Measurements from ENCODE around the gene TOP2B. TPM values are rescaled to one million over a fixed set of nuclear protein-coding genes. Genes with fewer than 3 reads are reported as not detected.

TOP2B gene
- total RNA-seq, 1 donor from 2014 or later = 170 TPM

DNA sequence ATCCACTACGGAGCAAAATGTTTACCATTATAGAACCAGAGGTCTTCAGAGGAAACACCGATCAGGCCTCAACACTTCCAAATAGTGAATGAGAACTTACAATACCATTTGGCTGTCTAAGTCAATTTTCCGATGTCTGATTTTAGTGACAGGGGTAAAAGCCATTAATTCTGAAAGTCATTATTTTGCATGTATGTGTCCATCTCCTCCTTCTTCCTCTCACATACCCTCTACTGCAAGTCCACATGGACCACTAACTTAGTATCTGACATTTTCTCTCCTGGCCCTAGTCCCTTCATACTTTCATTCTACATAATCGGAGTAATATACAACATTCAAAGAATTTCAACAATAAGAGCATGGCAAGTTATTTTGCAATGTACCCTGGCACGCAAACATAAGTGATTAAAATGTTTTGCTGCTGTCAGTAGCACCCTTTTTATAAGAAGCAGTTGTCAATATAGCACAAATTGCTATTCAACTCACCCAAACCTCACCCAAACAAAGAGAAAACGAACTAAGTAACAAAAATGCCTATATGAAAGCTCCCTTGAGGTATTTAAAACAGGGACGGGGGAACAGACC is 1.9 kb downstream of the TOP2B start:
- no peak for DNase-seq (ENCODE audit: low read depth, low spot score)
- peak overlapping the region; percentile 96 for H3K4me3 Mint-ChIP-seq
- peaks cover 50% of the 10 kb centered on the region for H3K4me1 Mint-ChIP-seq
- no peak for TF ChIP-seq CTCF (conservative IDR thresholded peaks at IDR 0.05)
- peak overlapping the region; percentile 93 for H3K27ac Mint-ChIP-seq (ENCODE audit: unreplicated experiment)
- no peaks in the 10 kb centered on the region for H3K36me3 Mint-ChIP-seq (ENCODE audit: low read depth)
- H3K27me3 Mint-ChIP-seq (ENCODE audit: low read depth) = no peaks in the 10 kb centered on the region
- H3K9me3 Mint-ChIP-seq = no peaks in the 10 kb centered on the region

- no peaks in the 10 kb centered on the region for H3K27me3 Mint-ChIP-seq (ENCODE audit: low read depth)
- DNase-seq (ENCODE audit: low read depth, low spot score) = no peak
- H3K36me3 Mint-ChIP-seq (ENCODE audit: low read depth) = peaks cover 4% of the 10 kb centered on the region
- TF ChIP-seq CTCF (conservative IDR thresholded peaks at IDR 0.05) = no peak
- no peak overlapping the region for H3K27ac Mint-ChIP-seq (ENCODE audit: unreplicated experiment)
- H3K9me3 Mint-ChIP-seq = no peaks in the 10 kb centered on the region
- H3K4me3 Mint-ChIP-seq = peak overlapping the region; percentile 61
- peaks cover 57% of the 10 kb centered on the region for H3K4me1 Mint-ChIP-seq
Measured at GRCh38 chr3:25661694-25662437, 2.8 kb downstream of the TOP2B start.

- H3K9me3 Mint-ChIP-seq = no peaks in the 10 kb centered on the region
- no peaks in the 10 kb centered on the region for H3K27me3 Mint-ChIP-seq (ENCODE audit: low read depth)
- H3K27ac Mint-ChIP-seq (ENCODE audit: unreplicated experiment) = no peak overlapping the region
- TF ChIP-seq CTCF (conservative IDR thresholded peaks at IDR 0.05) = no peak
- H3K36me3 Mint-ChIP-seq (ENCODE audit: low read depth) = peaks cover 4% of the 10 kb centered on the region
- H3K4me3 Mint-ChIP-seq = no peak overlapping the region
- DNase-seq (ENCODE audit: low read depth, low spot score) = no peak
- H3K4me1 Mint-ChIP-seq = peaks cover 46% of the 10 kb centered on the region
Measured at GRCh38 chr3:25658836-25659235, 5.9 kb downstream of the TOP2B start.

DNA sequence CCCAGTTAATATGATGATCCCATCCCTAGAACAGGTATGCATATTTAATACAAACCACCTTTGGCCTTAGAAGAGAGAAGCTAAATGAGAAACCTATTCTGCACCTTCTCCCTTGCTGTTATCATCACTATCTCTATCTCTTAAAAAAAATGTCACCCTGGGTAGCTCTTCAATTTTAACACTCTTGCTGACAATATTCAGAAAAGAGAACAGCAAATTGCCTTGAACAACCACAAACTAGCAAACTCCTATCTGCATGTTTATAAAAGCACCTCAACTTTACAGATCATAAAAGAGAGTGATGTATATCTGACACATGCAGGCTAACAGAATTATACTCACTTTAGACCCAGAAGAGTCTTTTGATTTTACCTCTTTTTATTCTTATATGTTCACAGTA is 7.4 kb downstream of the TOP2B start:
- Mint-ChIP-seq H3K36me3 (ENCODE audit: low read depth) (peaks cover 9% of the 10 kb centered on the region), H3K9me3 (no peaks in the 10 kb centered on the region), H3K4me3 (peak overlapping the region; percentile 8), H3K27ac (ENCODE audit: unreplicated experiment) (no peak overlapping the region), H3K27me3 (ENCODE audit: low read depth) (no peaks in the 10 kb centered on the region), H3K4me1 (peaks cover 43% of the 10 kb centered on the region)
- DNase-seq (ENCODE audit: low read depth, low spot score) = no peak
- no peak for TF ChIP-seq CTCF (conservative IDR thresholded peaks at IDR 0.05)

DNA sequence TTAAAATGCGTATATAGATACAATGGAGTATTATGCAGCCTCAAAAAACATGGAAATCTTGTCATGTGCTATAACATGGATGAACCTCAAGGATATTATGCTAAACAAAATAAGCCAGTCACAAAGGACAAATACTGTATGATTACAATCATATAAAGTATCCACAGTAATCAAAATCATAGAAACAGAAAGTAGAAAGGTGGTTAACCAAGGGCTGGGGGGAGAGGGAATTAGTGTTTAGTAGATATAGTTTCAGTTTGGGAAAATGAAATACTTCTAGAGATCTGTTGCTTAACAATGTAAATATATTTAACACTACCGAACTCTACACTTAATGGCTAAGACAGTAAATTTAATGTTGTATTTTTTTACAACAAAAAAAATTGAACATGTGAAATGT is 9.0 kb downstream of the TOP2B start:
- peaks cover 16% of the 10 kb centered on the region for H3K36me3 Mint-ChIP-seq (ENCODE audit: low read depth)
- TF ChIP-seq CTCF (conservative IDR thresholded peaks at IDR 0.05) = no peak
- no peak for DNase-seq (ENCODE audit: low read depth, low spot score)
- H3K27ac Mint-ChIP-seq (ENCODE audit: unreplicated experiment) = no peak overlapping the region
- no peak overlapping the region for H3K4me3 Mint-ChIP-seq
- peaks cover 2% of the 10 kb centered on the region for H3K9me3 Mint-ChIP-seq
- H3K27me3 Mint-ChIP-seq (ENCODE audit: low read depth) = no peaks in the 10 kb centered on the region
- H3K4me1 Mint-ChIP-seq = peaks cover 36% of the 10 kb centered on the region

Measured in neural crest cell (in vitro differentiated cells).